Measurements from ENCODE around the gene VTI1A. TPM values are rescaled to one million over a fixed set of nuclear protein-coding genes. Genes with fewer than 3 reads are reported as not detected.

The VTI1A gene
- total RNA-seq, 2 donors from 2014 or later: 53.3 to 57.5 TPM

- intact Hi-C loops (cut with DNase I): no loop called here
- no peak overlapping the region for H3K27ac ChIP-seq
- no peaks in the 10 kb centered on the region for H3K27me3 ChIP-seq (replicated peaks; ENCODE audit: insufficient read depth)
- no peaks in the 10 kb centered on the region for H3K9me3 ChIP-seq
- WGBS: 59% methylated on average over 5 of the region's 5 CpGs
- no peaks in the 10 kb centered on the region for H3K4me1 ChIP-seq (replicated peaks)
- TF ChIP-seq POLR2A (IDR thresholded peaks at IDR 0.05) (no peak), CTCF (IDR thresholded peaks at IDR 0.05) (no peak), POLR2AphosphoS5 (IDR thresholded peaks at IDR 0.05) (no peak)
- DNase-seq (ENCODE audit: low spot score): no peak
- H3K36me3 ChIP-seq: no peaks in the 10 kb centered on the region
- H3K4me3 ChIP-seq: no peak overlapping the region
Measured at GRCh38 chr10:112823007-112823406, 376.0 kb downstream of the VTI1A start.

GRCh38 chr10:112823604-112824003 lies 376.6 kb downstream of the VTI1A start:
- H3K9me3 ChIP-seq: no peaks in the 10 kb centered on the region
- 86% methylated on average over 7 of the region's 7 CpGs for WGBS
- no peaks in the 10 kb centered on the region for H3K4me1 ChIP-seq (replicated peaks)

GRCh38 chr10:112826018-112826697 lies 379.1 kb downstream of the VTI1A start:
- H3K36me3 ChIP-seq: no peaks in the 10 kb centered on the region
- 28% methylated on average over 7 of the region's 7 CpGs for WGBS
- H3K4me3 ChIP-seq: no peak overlapping the region
- intact Hi-C loops (cut with DNase I): no loop called here
- H3K27ac ChIP-seq: no peak overlapping the region
- no peaks in the 10 kb centered on the region for H3K9me3 ChIP-seq
- H3K4me1 ChIP-seq (replicated peaks): no peaks in the 10 kb centered on the region
- TF ChIP-seq POLR2A (IDR thresholded peaks at IDR 0.05) (no peak), POLR2AphosphoS5 (IDR thresholded peaks at IDR 0.05) (no peak), CTCF (IDR thresholded peaks at IDR 0.05) (no peak)
- DNase-seq (ENCODE audit: low spot score): peak; percentile 22
- H3K27me3 ChIP-seq (replicated peaks; ENCODE audit: insufficient read depth): no peaks in the 10 kb centered on the region

More at GRCh38 chr10:112823604-112824003, 376.6 kb downstream of the VTI1A start:
- no peaks in the 10 kb centered on the region for H3K36me3 ChIP-seq
- no peak overlapping the region for H3K27ac ChIP-seq
- intact Hi-C loops (cut with DNase I): no loop called here
- no peak overlapping the region for H3K4me3 ChIP-seq
- no peak for TF ChIP-seq CTCF (IDR thresholded peaks at IDR 0.05)
- no peak for TF ChIP-seq POLR2AphosphoS5 (IDR thresholded peaks at IDR 0.05)
- TF ChIP-seq POLR2A (IDR thresholded peaks at IDR 0.05): no peak
- DNase-seq (ENCODE audit: low spot score): no peak
- H3K27me3 ChIP-seq (replicated peaks; ENCODE audit: insufficient read depth): no peaks in the 10 kb centered on the region

- intact Hi-C loops (cut with DNase I): no loop called here
- TF ChIP-seq POLR2AphosphoS5 (IDR thresholded peaks at IDR 0.05): no peak
- no peak for TF ChIP-seq CTCF (IDR thresholded peaks at IDR 0.05)
- no peak for TF ChIP-seq POLR2A (IDR thresholded peaks at IDR 0.05)
- Histone ChIP-seq H3K4me3 (no peak overlapping the region), H3K9me3 (no peaks in the 10 kb centered on the region), H3K27me3 (replicated peaks; ENCODE audit: insufficient read depth) (no peaks in the 10 kb centered on the region), H3K4me1 (replicated peaks) (no peaks in the 10 kb centered on the region), H3K27ac (no peak overlapping the region), H3K36me3 (no peaks in the 10 kb centered on the region)
- 92% methylated on average over 14 of the region's 14 CpGs for WGBS
- no peak for DNase-seq (ENCODE audit: low spot score)
Measured at GRCh38 chr10:112827086-112827485, 380.1 kb downstream of the VTI1A start.

GRCh38 chr10:112827951-112828350 lies 380.9 kb downstream of the VTI1A start:
- no peaks in the 10 kb centered on the region for H3K36me3 ChIP-seq
- H3K4me3 ChIP-seq: no peak overlapping the region
- TF ChIP-seq POLR2A (IDR thresholded peaks at IDR 0.05) (no peak), POLR2AphosphoS5 (IDR thresholded peaks at IDR 0.05) (no peak), CTCF (IDR thresholded peaks at IDR 0.05) (no peak)
- intact Hi-C loops (cut with DNase I): no loop called here
- WGBS: 92% methylated on average over 4 of the region's 4 CpGs
- no peak for DNase-seq (ENCODE audit: low spot score)
- no peak overlapping the region for H3K27ac ChIP-seq
- H3K27me3 ChIP-seq (replicated peaks; ENCODE audit: insufficient read depth): no peaks in the 10 kb centered on the region
- H3K9me3 ChIP-seq: no peaks in the 10 kb centered on the region
- no peaks in the 10 kb centered on the region for H3K4me1 ChIP-seq (replicated peaks)
